AG09319 (cell line): Measurements from ENCODE around the gene SH3BGR.
"Not testable (repeated sequence)": the region's sequence is repeated elsewhere in the genome, so short reads cannot be mapped to it uniquely, and the experiment has no call there.

Experiments used
- DNase-seq: peaks from one replicate; pipeline ENCODE4 v3.0.0-alpha.2; 2010; ENCODE audit warnings: low read depth; ENCODE audit errors: extremely low read depth
- TF ChIP-seq, protein P1 (sequence below): IDR thresholded peaks from 2 replicates; pipeline ENCODE4 v1.5.1; 2011; ENCODE audit warnings: low read depth, mild to moderate bottlenecking, inconsistent platforms, low read length, moderate library complexity

SH3BGR gene

DNA sequence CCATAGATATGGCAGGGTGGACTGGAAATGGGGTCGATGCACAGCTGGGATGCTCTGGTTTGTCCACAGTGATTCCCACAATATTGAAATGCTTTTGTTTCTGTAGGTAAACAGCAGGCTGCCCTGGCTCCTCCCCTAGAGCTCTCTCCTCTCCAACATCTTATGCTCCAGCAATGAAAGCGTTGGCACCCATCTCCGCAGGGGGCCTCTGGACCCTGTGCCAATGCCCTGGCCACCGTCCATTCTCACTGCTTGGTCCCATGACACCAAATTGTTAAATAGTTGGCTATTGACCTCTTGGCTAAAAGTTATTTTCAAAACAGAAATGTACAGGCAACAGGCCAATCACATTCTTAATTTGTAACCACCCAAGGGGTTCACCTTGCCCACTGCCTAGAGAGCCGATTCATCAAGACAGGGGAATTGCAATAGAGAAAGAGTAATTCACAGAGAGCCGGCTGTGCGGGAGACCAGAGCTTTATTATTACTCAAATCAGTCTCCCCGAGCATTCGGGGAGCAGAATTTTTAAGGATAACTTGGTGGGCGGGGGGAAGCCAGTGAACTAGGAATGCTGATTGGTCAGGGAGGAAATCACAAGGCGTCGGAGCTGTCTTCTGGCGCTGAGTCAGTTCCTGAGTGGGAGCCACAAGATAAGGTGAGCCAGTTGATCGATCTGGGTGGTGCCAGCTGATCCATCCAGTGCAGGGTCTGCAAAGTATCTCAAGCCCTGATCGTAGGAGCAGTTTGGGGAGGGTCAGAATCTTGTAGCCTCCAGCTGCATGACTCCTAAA, 84.1 kb downstream of the SH3BGR start:
- TF ChIP-seq, protein P1, sequence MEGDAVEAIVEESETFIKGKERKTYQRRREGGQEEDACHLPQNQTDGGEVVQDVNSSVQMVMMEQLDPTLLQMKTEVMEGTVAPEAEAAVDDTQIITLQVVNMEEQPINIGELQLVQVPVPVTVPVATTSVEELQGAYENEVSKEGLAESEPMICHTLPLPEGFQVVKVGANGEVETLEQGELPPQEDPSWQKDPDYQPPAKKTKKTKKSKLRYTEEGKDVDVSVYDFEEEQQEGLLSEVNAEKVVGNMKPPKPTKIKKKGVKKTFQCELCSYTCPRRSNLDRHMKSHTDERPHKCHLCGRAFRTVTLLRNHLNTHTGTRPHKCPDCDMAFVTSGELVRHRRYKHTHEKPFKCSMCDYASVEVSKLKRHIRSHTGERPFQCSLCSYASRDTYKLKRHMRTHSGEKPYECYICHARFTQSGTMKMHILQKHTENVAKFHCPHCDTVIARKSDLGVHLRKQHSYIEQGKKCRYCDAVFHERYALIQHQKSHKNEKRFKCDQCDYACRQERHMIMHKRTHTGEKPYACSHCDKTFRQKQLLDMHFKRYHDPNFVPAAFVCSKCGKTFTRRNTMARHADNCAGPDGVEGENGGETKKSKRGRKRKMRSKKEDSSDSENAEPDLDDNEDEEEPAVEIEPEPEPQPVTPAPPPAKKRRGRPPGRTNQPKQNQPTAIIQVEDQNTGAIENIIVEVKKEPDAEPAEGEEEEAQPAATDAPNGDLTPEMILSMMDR, result no peak
- DNase-seq, result no peak

DNA sequence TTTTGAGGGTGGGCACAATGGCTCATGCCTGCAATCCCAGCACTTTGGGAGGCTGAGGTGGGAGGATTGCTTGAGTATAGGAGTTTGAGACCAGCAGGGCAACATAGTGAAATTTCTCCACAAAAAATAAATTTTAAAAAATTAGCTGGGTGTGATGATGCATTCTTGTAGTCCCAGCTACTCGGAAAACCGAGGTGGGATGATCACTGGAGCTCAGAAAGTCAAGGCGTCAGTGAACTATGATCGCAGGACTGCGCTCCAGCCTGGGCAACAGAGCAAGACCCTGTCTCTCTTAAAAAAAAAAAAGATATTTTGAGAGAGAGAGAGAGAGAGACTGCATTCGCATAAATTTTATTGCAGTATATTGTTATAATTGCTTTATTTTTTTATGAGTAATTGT, 85.1 kb downstream of the SH3BGR start:
- DNase-seq, result no peak
- TF ChIP-seq, protein P1, result no peak

DNA sequence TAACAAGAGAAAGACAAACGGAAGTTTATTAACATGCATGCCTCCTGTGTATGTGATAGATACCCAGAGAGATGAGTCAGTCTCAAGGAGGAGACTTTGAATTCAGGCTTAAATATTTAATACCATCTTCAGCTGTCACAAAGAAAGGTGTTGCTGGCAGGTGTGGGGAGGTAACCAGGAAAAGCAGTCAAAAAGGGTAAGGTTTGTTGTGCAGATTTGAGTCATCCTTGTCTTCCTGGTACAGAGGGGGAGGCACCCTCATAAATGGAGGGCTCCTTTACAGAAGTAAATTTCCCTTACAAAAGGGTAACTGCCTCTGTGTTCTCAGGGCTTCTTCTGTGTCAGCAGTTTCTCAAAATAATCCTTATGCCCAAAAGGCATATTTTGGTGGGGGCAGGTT, 85.8 kb downstream of the SH3BGR start:
- TF ChIP-seq, protein P1, result no peak

DNA sequence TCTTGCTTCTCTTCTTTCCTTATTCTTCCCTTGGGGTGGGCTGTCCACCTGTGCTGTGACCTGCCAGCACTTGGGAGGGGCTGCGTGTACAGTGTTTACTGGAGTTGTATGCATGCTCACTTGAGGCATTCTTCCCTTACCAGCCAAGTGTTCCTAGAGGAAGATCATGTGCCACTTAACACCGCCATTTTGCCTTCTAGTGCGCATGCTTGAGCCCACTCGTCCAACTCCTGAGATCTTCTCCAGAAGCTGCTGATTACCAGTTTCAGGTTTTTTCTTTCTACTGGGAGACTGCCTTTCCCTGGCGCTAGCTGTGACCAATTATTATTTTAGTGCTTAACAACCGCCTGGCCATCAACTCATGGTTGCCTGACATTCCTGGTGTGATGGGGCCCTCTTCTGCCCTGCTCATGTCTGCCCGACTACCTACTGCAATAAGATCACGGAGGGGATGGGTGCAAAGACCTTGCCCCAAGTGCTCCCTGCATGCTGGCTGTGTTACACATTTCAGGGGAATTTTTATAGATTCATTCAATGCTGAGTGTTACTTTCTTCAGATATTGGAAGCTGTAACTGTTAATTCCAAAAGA, 86.8 kb downstream of the SH3BGR start:
- DNase-seq, result no peak
- TF ChIP-seq, protein P1, result no peak

More for the DNA sequence above, 85.8 kb downstream of the SH3BGR start:
- no peak for DNase-seq

DNA sequence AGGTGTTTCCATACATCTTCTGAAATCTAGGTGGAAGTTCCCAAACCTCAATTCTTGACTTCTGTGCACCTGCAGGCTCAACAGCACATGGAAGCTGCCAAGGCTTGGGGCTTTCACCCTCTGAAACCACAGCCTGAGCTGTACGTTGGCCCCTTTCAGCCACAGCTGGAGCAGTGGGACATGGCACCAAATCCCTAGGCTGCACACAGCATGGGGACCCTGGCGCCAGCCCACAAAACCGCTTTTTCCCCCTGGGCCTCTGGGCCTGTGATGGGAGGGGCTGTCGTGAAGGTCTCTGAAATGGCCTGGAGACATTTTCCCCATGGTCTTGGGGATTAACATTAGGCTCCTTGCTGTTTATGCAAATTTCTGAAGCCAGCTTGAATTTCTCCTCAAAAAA, 88.6 kb downstream of the SH3BGR start:
- not testable (repeated sequence) for DNase-seq

DNA sequence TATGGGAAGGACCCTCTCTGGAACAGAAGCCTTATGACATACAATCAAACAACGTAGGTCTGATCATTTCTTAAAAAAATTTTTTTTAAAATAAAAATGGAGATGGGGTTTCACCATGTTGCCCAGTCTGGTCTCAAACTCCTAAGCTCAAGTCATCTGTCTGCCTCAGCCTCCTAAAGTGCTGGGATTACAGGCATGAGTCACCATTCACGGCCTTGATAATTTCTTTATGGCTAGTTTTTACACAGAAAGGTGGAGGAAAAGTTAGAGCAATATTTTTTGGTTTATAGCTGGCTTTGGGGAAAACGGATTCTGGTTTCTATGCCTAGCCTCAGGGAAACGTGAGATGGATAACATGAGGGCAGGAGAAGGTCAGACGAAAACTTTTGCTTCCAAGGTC, 91.0 kb downstream of the SH3BGR start:
- DNase-seq, result no peak
- TF ChIP-seq, protein P1, result no peak

DNA sequence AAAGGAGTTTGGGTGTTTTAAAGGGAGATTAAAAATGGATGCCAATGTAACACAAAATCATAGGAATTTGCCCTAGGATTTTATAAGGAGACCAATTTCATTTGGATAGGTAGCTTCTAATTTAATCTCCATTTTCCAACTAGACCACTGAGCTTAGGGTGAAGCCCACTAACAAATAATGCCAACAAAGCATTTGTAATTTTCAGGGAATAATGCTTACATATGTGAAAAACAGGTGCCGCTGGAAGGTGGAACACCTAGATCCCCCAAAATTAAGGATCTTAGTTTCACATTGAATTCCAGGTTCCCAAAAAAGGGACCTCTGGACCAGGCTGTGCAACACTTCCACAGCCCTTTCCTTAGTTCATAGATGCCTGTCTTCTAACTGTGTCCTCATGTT, 94.8 kb downstream of the SH3BGR start:
- DNase-seq, result no peak
- TF ChIP-seq, protein P1, result no peak
